GM21381 (cell line): Measurements from ENCODE around the gene TNS3.

Experiments
- ATAC-seq: cut with Tn5 transposase; IDR thresholded peaks from one replicate; pipeline ENCODE4 v1.9.1; 2021; ENCODE audit warnings: mild to moderate bottlenecking, moderate library complexity; ENCODE audit not compliant: unreplicated experiment

TNS3 gene

GRCh38 chr7:47529405-47529804 lies 52.5 kb downstream of the TNS3 start:
- no peak for ATAC-seq

DNA sequence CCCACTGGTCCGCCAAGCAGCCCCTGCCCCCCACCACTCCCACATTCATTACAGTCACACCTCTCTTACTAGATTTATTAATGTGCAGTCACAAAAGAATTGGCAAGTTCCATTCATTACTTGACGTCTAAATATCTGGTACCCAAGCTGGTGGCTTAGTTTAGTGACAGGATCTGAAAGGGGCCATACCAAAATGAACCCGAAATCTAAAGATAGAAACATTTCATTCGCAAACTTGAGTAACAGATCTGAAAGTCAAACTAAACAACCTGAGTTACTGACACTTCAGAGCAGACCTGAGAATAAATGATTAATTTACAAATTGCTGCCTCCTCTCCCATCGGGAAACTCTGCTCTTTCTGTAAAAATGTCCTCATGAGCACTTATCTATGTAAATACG lies 53.4 kb downstream of the TNS3 start:
- no peak for ATAC-seq

DNA sequence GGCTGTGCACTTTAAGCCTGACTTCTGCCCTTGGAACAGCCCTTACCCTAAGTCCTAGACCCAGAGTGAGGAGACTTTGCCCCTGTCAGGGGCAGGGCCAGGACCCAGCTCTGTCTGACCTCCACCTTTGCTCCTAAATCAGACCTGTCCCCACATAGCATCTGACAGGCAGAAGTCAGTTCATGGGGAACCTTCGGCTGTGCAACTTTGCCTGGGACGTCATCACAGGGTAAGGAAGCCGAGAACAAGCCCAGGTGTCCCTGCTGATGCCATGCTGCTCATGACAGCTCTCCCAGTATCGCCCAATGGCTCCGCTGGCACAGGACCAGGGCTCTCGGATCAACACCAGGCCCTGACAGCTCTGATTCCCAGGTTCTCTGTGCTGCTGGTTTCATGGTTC lies 55.4 kb downstream of the TNS3 start:
- no peak for ATAC-seq

GRCh38 chr7:47525066-47525623 lies 56.8 kb downstream of the TNS3 start:
- ATAC-seq: no peak

- ATAC-seq: no peak
Observed at GRCh38 chr7:47523401-47523800, 58.5 kb downstream of the TNS3 start.

DNA sequence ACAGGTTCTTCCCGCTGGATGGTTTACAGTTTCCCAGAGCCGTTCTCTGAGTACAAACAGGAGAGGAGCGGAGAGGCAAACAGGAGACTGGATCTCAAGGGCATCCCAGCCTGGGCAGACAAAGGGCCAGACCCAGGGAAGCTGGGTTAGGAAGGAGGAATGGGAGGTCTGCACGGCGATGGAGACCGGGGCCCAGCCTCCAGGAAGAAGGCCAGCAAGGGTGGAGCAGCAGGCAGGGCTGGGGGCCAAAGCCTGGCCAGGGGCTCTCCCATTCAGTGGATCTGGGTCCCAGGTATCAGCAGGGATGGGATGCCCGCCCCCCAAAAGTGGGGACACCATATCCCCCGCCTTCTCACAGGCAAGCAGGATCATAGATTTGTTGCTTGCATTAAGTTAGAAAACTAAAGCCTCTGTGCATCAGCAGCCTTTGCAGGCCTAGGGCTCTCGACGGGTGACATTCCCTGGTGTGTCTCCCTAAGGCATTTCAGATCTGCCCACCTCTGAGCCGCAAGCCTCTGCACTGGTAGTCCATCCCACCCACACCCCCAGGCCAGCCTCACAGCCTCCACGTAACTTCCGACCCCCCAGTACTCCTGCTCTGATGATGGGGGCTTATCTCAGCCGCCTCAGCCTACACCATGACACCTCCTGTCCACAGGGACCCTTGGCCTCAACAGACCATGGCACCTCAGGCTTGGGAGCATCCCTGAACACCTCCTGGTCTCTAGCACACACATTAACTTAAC lies 59.9 kb downstream of the TNS3 start:
- ATAC-seq: no peak

DNA sequence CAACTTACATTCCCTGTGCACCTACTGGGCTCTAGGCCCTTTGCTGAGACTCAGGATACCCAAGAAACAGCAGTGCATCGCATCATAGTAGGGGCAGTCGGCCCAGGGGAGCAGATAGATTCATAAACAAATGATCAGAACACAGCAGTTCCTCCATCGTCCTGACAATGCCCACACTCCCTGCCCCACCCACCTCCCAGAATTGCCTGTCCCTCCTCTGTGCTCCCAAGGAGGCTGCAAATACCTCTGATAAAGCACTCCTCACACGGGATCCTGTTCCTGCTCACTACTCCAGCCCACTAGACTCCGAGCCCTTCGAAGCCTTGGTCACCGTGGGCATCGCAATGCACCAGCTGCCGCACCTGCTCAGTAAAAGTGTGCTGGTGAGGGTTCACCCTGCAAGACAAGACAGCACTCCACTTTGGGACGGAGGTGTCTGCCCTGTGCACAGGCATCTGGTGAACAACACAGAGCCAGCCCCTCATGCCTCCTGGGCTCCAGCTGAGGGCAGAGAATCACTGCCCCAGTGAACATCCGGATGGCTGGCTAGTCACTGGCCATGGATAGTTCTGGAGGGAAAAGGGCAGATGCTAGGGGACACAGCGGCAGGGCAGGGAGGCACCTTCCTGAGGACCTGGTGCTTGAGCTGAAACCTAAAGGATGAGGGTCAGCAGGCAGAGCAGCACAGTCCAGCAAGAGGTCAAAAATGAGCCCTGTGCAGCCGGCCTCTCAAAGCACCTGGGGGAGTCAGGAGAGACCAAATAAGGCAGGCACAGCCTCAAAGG lies 60.7 kb downstream of the TNS3 start:
- ATAC-seq: no peak

DNA sequence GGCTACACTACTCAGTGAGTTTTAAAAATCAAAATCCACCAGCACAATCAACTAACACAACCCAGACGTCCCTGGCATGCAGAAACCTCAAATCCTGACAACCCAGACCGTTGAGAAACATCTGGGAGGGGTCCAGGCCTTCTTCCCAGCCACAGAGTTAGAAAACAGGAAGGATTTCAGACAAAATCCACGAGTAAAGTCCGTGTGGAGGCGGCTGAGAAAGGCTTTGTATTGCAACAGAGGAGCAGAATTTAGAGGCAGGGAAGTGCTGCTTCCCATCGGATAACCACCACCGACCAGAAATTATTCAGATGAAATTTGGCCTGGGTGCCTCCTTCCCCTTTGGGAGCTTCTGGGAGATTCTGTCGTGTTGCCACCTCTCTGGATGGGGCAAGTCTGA lies 61.5 kb downstream of the TNS3 start:
- ATAC-seq: no peak

- no peak for ATAC-seq
Observed at GRCh38 chr7:47518827-47519226, 63.1 kb downstream of the TNS3 start.

DNA sequence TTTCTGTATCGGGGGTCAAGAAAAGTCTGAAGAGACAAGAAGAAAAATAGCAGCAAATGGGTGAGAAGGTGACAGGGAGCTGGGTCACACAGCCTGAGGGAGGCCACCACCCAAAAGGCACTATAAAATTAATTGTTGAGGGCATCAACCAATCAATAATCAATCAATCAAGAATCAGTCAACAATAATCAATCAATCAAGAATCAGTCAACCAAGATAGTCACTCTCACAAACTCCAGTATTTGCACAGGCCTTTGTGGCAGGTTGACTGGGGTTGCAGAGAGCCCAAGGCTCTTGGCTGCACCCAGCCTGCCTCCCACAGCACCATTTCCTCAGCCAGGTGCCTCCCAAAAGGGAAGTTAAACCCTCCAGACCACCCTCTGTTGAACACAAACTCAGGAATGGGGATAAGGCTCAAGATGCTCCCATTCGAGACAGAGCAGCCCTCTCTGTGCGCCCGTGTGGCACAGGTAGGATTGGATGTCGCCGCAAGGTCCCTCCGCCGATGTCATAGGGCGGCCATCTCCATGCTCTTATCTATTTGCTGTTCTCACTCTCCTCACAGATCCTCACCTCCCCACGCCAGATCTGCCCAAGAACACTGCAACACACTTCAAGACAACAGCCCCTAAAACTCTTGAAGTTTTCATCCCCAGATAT lies 64.0 kb downstream of the TNS3 start:
- ATAC-seq: no peak

- no peak for ATAC-seq
Observed at GRCh38 chr7:47516985-47517600, 64.8 kb downstream of the TNS3 start.

GRCh38 chr7:47516386-47516785 lies 65.5 kb downstream of the TNS3 start:
- no peak for ATAC-seq

DNA sequence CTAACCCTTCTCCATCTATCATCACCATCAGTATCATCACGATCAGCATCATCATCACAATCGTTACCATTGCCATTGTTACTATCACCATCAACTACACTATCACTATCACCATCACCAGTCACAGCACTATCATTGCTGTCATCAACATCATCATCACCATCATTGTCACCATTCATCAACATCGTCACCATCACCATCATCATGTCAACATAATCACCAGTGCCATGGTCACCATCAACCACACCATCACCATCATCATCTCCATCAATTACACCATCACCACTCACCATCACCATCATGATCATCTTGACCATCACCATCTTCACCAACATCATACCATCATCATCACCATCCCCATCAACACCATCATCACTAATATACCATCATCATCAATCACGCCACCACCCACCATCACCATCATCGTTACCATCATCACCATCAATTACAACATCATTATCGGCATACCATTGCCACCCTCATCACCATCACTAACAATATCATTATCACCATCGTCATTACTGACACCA lies 66.5 kb downstream of the TNS3 start:
- no peak for ATAC-seq

- no peak for ATAC-seq
Observed at GRCh38 chr7:47514818-47515217, 67.1 kb downstream of the TNS3 start.

DNA sequence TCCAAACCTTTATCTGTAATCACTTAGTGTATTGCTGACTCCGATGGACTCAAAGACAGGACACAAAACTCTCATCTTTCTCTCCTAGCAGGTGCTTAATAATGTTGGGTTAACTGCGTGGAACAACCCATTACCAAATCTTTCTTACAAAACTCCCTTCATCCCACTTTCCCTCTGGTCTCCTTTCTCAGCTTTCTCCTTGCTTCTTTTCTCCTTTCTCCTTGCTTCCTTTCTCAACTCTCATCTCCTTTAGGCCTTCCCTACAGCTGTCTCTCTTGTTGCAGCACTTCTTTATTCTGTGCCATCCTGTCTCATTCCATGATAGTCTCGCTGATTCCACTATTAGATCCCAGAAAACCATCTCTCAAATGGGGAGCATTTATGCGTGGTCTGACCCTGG lies 67.5 kb downstream of the TNS3 start:
- ATAC-seq: no peak

GRCh38 chr7:47513741-47514241 lies 68.1 kb downstream of the TNS3 start:
- ATAC-seq: no peak

DNA sequence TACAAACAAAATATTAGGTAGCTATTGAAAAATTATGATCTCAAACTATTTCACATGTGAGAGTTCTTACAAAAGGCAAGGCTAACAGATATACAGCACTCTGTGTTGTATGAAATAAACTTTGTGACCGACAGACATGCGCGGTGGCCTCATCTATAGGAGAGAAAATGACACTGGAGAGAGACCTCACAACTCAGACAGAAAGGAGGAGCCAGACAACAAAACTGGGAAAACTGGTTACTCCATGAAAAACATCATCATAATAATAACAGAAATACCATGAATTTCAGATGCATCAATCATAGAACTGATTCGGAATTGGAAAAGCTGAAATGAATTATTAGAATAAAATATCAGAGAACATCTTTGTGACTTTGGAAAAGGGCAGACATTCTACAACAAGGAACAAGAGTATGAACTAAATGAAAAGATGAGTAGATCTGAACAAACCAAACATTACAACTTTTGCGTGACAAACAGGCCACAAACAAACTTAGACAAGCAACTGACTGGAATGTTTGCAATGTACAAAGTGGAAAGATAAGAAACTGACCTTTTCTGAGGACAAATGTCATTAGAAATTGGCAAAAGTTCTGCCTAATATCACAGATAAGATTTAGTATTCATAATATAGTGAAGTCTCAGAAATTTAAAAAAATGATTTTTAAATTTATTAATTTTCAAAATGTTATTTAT lies 69.3 kb downstream of the TNS3 start:
- no peak for ATAC-seq

GRCh38 chr7:47511699-47512370 lies 70.1 kb downstream of the TNS3 start:
- no peak for ATAC-seq

- no peak for ATAC-seq
Observed at GRCh38 chr7:47510786-47511185, 71.1 kb downstream of the TNS3 start.

DNA sequence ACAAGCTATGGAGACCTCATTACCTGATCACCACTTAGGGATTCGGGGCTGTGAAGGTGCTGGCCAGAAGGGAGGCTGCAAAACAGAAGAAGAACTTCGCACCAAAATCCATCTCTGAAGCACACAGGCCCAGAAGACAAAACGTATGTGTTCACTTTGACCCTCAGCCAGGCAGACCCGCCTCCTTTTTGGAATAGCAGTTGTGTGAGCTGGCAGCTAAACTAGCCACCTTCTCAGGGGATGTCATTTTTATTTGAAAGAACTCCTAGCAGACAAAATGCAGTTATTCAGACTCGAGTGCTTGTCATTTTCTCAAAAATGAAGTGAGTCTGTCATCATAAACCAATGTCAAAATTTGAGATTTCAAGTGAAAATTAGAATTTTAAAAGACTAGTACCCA lies 71.7 kb downstream of the TNS3 start:
- ATAC-seq: no peak
